GM12891 (cell line): ENCODE results near the gene EID3.
A peak's percentile ranks its signal among the peaks of the same experiment; 100 is the strongest.

ENCODE experiments used
- DNase-seq: peaks from one replicate; pipeline ENCODE4 v3.0.0; 2011; ENCODE audit warnings: low spot score; ENCODE audit not compliant: insufficient read length
- FAIRE-seq: peaks from 2 replicates; lab custom pipeline; 2011; peaks lifted over from hg19 to GRCh38; lab: Jason Lieb, UNC
- PAX5 ChIP-seq: IDR thresholded peaks from 2 replicates; pipeline ENCODE4 v1.6.1; 2011; ENCODE audit warnings: low read length, moderate library complexity, mild to moderate bottlenecking; ENCODE audit not compliant: insufficient read depth, severe bottlenecking
- POLR2A ChIP-seq: IDR thresholded peaks from 2 replicates; pipeline ENCODE4 v1.6.1; 2011; ENCODE audit warnings: low read depth, low read length, control low read depth
- POLR2AphosphoS5 ChIP-seq: IDR thresholded peaks from 2 replicates; pipeline ENCODE4 v1.6.1; 2011; ENCODE audit warnings: low read depth, low read length, control low read depth
- POU2F2 ChIP-seq: IDR thresholded peaks from 2 replicates; pipeline ENCODE4 v1.6.1; 2011; ENCODE audit warnings: low read depth, mild to moderate bottlenecking, control low read depth, low read length, moderate library complexity
- SPI1 ChIP-seq: IDR thresholded peaks from 2 replicates; pipeline ENCODE4 v1.6.1; 2011; ENCODE audit warnings: low read depth, low read length, control low read depth
- TAF1 ChIP-seq: IDR thresholded peaks from 2 replicates; pipeline ENCODE4 v1.6.1; 2011; ENCODE audit warnings: low read depth, low read length, control low read depth

Gene EID3

GRCh38 chr12:104275689-104276088, 27.9 kb upstream of the EID3 start:
- FAIRE-seq (no peak), DNase-seq (no peak)
- TF ChIP-seq PAX5 (no peak), POLR2AphosphoS5 (no peak), TAF1 (no peak), POLR2A (no peak), SPI1 (no peak), POU2F2 (no peak)

GRCh38 chr12:104276273-104277131, 27.0 kb upstream of the EID3 start:
- TF ChIP-seq SPI1 (peak; percentile 82), POU2F2 (no peak)
- FAIRE-seq (peak; percentile 72), DNase-seq (no peak)

- TF ChIP-seq TAF1 (no peak), POLR2AphosphoS5 (no peak), SPI1 (no peak), POLR2A (no peak), PAX5 (no peak), POU2F2 (no peak)
- FAIRE-seq: no peak
- no peak for DNase-seq
Measured at GRCh38 chr12:104279164-104279563, 24.4 kb upstream of the EID3 start.

GRCh38 chr12:104280111-104280510, 23.4 kb upstream of the EID3 start:
- no peak for FAIRE-seq
- DNase-seq: no peak
- TF ChIP-seq POLR2A (no peak), SPI1 (no peak), POLR2AphosphoS5 (no peak), PAX5 (no peak)

- no peak for TF ChIP-seq POLR2AphosphoS5
- no peak for TF ChIP-seq POU2F2
- TF ChIP-seq PAX5: no peak
- no peak for TF ChIP-seq SPI1
- TF ChIP-seq TAF1: no peak
- no peak for TF ChIP-seq POLR2A
- FAIRE-seq (no peak), DNase-seq (no peak)
Measured at GRCh38 chr12:104280717-104281458, 22.7 kb upstream of the EID3 start.

GRCh38 chr12:104281636-104282035, 21.9 kb upstream of the EID3 start:
- FAIRE-seq: no peak
- TF ChIP-seq PAX5 (no peak), TAF1 (no peak), POU2F2 (no peak)
- no peak for DNase-seq

GRCh38 chr12:104282109-104282508, 21.4 kb upstream of the EID3 start:
- no peak for DNase-seq
- TF ChIP-seq POU2F2 (no peak), SPI1 (no peak), TAF1 (no peak), POLR2A (no peak), PAX5 (no peak), POLR2AphosphoS5 (no peak)
- no peak for FAIRE-seq

- TF ChIP-seq TAF1: no peak
- no peak for TF ChIP-seq POU2F2
- no peak for TF ChIP-seq PAX5
- TF ChIP-seq SPI1: no peak
- TF ChIP-seq POLR2A: no peak
- no peak for TF ChIP-seq POLR2AphosphoS5
- DNase-seq: no peak
- FAIRE-seq: no peak
Measured at GRCh38 chr12:104285740-104286515, 17.6 kb upstream of the EID3 start.

GRCh38 chr12:104286516-104287482, 16.7 kb upstream of the EID3 start:
- peak; percentile 86 for FAIRE-seq

More at GRCh38 chr12:104286516-104287482, 16.7 kb upstream of the EID3 start:
- DNase-seq: peak; percentile 60
- TF ChIP-seq POLR2AphosphoS5: peak; percentile 95
- no peak for TF ChIP-seq SPI1
- no peak for TF ChIP-seq PAX5
- peak; percentile 81 for TF ChIP-seq TAF1
- peak; percentile 95 for TF ChIP-seq POU2F2
- peak; percentile 94 for TF ChIP-seq POLR2A
